Liver (tissue), 3 donors: ENCODE data around the gene INSYN1.

Source experiments
- FOXA1 ChIP-seq: IDR thresholded peaks from 2 replicates; pipeline ENCODE4 v1.6.1; 2016; ENCODE audit warnings: antibody characterized with exemption
- GABPA ChIP-seq, 2 donors: IDR thresholded peaks in 1 of 2; conservative IDR thresholded peaks in 1 of 2; 2 replicates each; pipeline ENCODE4 v1.6.1; 2016; ENCODE audit warnings: antibody characterized with exemption in 2 of 2, mild to moderate bottlenecking in 1 of 2, moderate library complexity in 1 of 2
- RAD21 ChIP-seq, 2 donors: IDR thresholded peaks; 2 replicates each; pipeline ENCODE4 v1.6.1; 2016; ENCODE audit warnings: antibody characterized with exemption in 2 of 2, mild to moderate bottlenecking in 2 of 2
- RXRA ChIP-seq, 2 donors: IDR thresholded peaks; 2 replicates each; pipeline ENCODE4 v1.6.1; 2017 to 2018; ENCODE audit warnings: antibody characterized with exemption in 2 of 2, mild to moderate bottlenecking in 1 of 2
- TF ChIP-seq, protein P1 (sequence below): fragments of 150-350 bp; IDR thresholded peaks from 2 replicates; pipeline ENCODE4 v1.5.1; 2017; ENCODE audit warnings: improper control_type of control experiment, low read depth, low read length; ENCODE audit not compliant: missing input control
- donor health status: healthy.
- donor health status: healthy.

DNA sequence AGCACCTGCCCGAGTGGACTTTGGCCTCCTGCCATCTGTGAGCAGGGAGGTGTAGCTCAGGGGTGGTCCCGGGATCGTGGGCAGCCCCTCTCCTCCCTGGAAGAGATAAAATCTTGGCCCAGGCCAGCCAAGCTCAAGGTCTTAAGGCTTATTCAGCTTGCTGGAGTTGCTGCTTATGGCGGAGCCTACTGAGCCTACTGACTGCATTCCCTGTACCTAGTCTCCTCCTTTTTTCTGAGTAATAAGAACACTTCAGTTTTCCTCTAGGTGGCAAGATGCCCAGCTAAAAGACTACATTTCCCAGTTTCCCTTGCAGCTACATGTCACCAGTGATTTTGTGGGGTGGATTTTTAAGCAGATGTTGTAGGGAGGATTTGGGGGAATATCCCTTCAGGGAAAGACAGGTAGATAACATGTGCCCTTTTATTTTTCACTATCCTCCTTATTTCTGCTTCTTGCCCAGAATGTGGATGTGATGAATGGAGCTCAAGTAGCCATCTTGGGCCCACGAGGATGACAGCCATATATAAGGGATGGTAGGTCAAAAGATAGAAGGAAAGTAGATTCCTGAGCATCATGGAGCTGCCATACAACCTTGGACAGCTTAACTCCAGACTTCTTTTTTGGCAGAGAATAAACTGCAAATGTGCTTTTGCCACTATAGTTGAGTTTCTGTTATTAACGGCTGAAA is 41.4 kb upstream of the INSYN1 start:
- TF ChIP-seq RXRA (IDR thresholded peaks at IDR 0.05) (no peak), FOXA1 (no peak), GABPA (IDR thresholded peaks at IDR 0.05 in 1 of 2, conservative IDR thresholded peaks at IDR 0.05 in 1 of 2) (no peak), RAD21 (IDR thresholded peaks at IDR 0.05) (no peak)
- TF ChIP-seq, protein P1, sequence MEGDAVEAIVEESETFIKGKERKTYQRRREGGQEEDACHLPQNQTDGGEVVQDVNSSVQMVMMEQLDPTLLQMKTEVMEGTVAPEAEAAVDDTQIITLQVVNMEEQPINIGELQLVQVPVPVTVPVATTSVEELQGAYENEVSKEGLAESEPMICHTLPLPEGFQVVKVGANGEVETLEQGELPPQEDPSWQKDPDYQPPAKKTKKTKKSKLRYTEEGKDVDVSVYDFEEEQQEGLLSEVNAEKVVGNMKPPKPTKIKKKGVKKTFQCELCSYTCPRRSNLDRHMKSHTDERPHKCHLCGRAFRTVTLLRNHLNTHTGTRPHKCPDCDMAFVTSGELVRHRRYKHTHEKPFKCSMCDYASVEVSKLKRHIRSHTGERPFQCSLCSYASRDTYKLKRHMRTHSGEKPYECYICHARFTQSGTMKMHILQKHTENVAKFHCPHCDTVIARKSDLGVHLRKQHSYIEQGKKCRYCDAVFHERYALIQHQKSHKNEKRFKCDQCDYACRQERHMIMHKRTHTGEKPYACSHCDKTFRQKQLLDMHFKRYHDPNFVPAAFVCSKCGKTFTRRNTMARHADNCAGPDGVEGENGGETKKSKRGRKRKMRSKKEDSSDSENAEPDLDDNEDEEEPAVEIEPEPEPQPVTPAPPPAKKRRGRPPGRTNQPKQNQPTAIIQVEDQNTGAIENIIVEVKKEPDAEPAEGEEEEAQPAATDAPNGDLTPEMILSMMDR = no peak
